Measurements from ENCODE around the gene AQP7.

- TF ChIP-seq CTCF (IDR thresholded peaks at IDR 0.05) (no peak), POLR2A (IDR thresholded peaks at IDR 0.05) (no peak)
These were observed 27.0 kb downstream of the AQP7 start for GRCh38 chr9:33375238-33375840.
